Smooth muscle cell (in vitro differentiated cells): ENCODE results near the gene SAMD4A. TPM values are rescaled to one million over a fixed set of nuclear protein-coding genes. Genes with fewer than 3 reads are reported as not detected.

Source experiments
- DNase-seq: peaks from one replicate; lab custom pipeline; 2025; ENCODE audit not compliant: unreplicated experiment; lab: John Stamatoyannopoulos, UW
- H2AFZ ChIP-seq: fragments of 200-600 bp; sonication (generic); 2 replicates; pipeline ENCODE4 v1.6.0; 2016; ENCODE audit warnings: antibody characterized with exemption, low read depth, mild to moderate bottlenecking
- H3F3A ChIP-seq: fragments of 200-600 bp; sonication (generic); 2 replicates; pipeline ENCODE4 v1.6.0; 2017; ENCODE audit warnings: antibody characterized with exemption, low read depth
- H3K27ac ChIP-seq: fragments of 200-600 bp; sonication (generic); 2 replicates; pipeline ENCODE4 v1.5.1; 2016; ENCODE audit warnings: low read depth, mild to moderate bottlenecking
- H3K27me3 ChIP-seq: fragments of 200-600 bp; sonication (generic); 2 replicates; pipeline ENCODE4 v1.6.1; 2016; ENCODE audit warnings: low read depth, mild to moderate bottlenecking
- H3K36me3 ChIP-seq: fragments of 200-600 bp; sonication (generic); 2 replicates; pipeline ENCODE4 v1.5.1; 2016; ENCODE audit warnings: low read depth
- H3K4me1 ChIP-seq: fragments of 200-600 bp; sonication (generic); 2 replicates; pipeline ENCODE4 v1.5.1; 2016; ENCODE audit warnings: low read depth
- H3K4me2 ChIP-seq: fragments of 200-600 bp; sonication (generic); 2 replicates; pipeline ENCODE4 v1.6.0; 2016; ENCODE audit warnings: mild to moderate bottlenecking
- H3K4me3 ChIP-seq: fragments of 200-600 bp; sonication (generic); 2 replicates; pipeline ENCODE4 v1.5.1; 2016; ENCODE audit warnings: mild to moderate bottlenecking
- H3K79me2 ChIP-seq: fragments of 200-600 bp; sonication (generic); 2 replicates; pipeline ENCODE4 v1.6.0; 2016; ENCODE audit warnings: low read depth, mild to moderate bottlenecking
- H3K9ac ChIP-seq: fragments of 200-600 bp; sonication (generic); 2 replicates; pipeline ENCODE4 v1.6.0; 2016; ENCODE audit warnings: low read depth
- H3K9me3 ChIP-seq: fragments of 200-600 bp; sonication (generic); replicated peaks from 2 replicates; pipeline ENCODE4 v1.5.1; 2016; ENCODE audit warnings: low read depth
- H4K20me1 ChIP-seq: fragments of 200-600 bp; sonication (generic); 2 replicates; pipeline ENCODE4 v1.6.0; 2016; ENCODE audit warnings: low read depth
- CTCF ChIP-seq: fragments of 200-600 bp; sonication (generic); IDR thresholded peaks from 2 replicates; pipeline ENCODE4 v1.5.1; 2017; ENCODE audit warnings: borderline replicate concordance, mild to moderate bottlenecking, antibody characterized with exemption; ENCODE audit not compliant: insufficient read depth, poor library complexity, severe bottlenecking
- WGBS: methylation state at CpG from one replicate; pipeline ENCODE4 v1.1.7; 2016; ENCODE audit warnings: low lambda C conversion rate; 5-methylcytosine and 5-hydroxymethylcytosine counted together
- polyA plus RNA-seq: library from polyadenylated mRNA; unstranded; fragments of >200 nt; fragmentation: Nextera tagmentation; extraction: Ambion mirVana; gene quantifications from 2 replicates; pipeline ENCODE4 v1.2.1, GENCODE V29; 2016
- total RNA-seq: library from RNA; depleted of rRNA; stranded (reverse); fragments of >200 nt; gene quantifications from 2 replicates; pipeline ENCODE4 v1.2.3, GENCODE V29; 2014

The SAMD4A gene
- total and polyA plus RNA-seq, 2 experiments from 2014 or later, result 9.2 to 36.7 TPM

GRCh38 chr14:54555651-54556050 is 11.3 kb upstream of the SAMD4A start:
- no peaks in the 10 kb centered on the region for H3K9me3 ChIP-seq
- no peaks in the 10 kb centered on the region for H3F3A ChIP-seq
- no peaks in the 10 kb centered on the region for H4K20me1 ChIP-seq
- H3K9ac ChIP-seq, result no peak overlapping the region
- no peaks in the 10 kb centered on the region for H3K27me3 ChIP-seq
- H3K4me3 ChIP-seq, result no peak overlapping the region
- peak; percentile 23 for TF ChIP-seq CTCF
- WGBS, result 92% methylated on average over 2 of the region's 2 CpGs
- H3K4me2 ChIP-seq, result no peak overlapping the region
- H3K27ac ChIP-seq, result no peak overlapping the region
- DNase-seq, result no peak
- H3K79me2 ChIP-seq, result no peaks in the 10 kb centered on the region
- H2AFZ ChIP-seq, result no peak overlapping the region
- H3K4me1 ChIP-seq, result no peaks in the 10 kb centered on the region
- H3K36me3 ChIP-seq, result no peaks in the 10 kb centered on the region

- Histone ChIP-seq H4K20me1 (no peaks in the 10 kb centered on the region), H3K36me3 (no peaks in the 10 kb centered on the region), H3K27me3 (no peaks in the 10 kb centered on the region), H3K4me3 (no peak overlapping the region), H3K4me1 (no peaks in the 10 kb centered on the region), H3K9me3 (no peaks in the 10 kb centered on the region), H3K9ac (no peak overlapping the region), H3K4me2 (no peak overlapping the region), H3K27ac (no peak overlapping the region), H2AFZ (no peak overlapping the region), H3K79me2 (no peaks in the 10 kb centered on the region), H3F3A (no peaks in the 10 kb centered on the region)
- no peak for DNase-seq
- 87% methylated on average over 9 of the region's 9 CpGs for WGBS
- TF ChIP-seq CTCF, result no peak
Measured at GRCh38 chr14:54556535-54556934, 10.4 kb upstream of the SAMD4A start.

- H3K4me2 ChIP-seq, result peak overlapping the region; percentile 8
- H3K9ac ChIP-seq, result no peak overlapping the region
- peaks cover 7% of the 10 kb centered on the region for H4K20me1 ChIP-seq
- no peaks in the 10 kb centered on the region for H3K36me3 ChIP-seq
- no peaks in the 10 kb centered on the region for H3K27me3 ChIP-seq
- H2AFZ ChIP-seq, result no peak overlapping the region
- H3F3A ChIP-seq, result no peaks in the 10 kb centered on the region
- no peak overlapping the region for H3K4me3 ChIP-seq
- no peaks in the 10 kb centered on the region for H3K4me1 ChIP-seq
- TF ChIP-seq CTCF, result no peak
- no peaks in the 10 kb centered on the region for H3K9me3 ChIP-seq
- peak overlapping the region; percentile 76 for H3K27ac ChIP-seq
- 35% methylated on average over 5 of the region's 5 CpGs for WGBS
- peaks cover 2% of the 10 kb centered on the region for H3K79me2 ChIP-seq
- no peak for DNase-seq
Measured at GRCh38 chr14:54562334-54562733, 4.6 kb upstream of the SAMD4A start.

DNA sequence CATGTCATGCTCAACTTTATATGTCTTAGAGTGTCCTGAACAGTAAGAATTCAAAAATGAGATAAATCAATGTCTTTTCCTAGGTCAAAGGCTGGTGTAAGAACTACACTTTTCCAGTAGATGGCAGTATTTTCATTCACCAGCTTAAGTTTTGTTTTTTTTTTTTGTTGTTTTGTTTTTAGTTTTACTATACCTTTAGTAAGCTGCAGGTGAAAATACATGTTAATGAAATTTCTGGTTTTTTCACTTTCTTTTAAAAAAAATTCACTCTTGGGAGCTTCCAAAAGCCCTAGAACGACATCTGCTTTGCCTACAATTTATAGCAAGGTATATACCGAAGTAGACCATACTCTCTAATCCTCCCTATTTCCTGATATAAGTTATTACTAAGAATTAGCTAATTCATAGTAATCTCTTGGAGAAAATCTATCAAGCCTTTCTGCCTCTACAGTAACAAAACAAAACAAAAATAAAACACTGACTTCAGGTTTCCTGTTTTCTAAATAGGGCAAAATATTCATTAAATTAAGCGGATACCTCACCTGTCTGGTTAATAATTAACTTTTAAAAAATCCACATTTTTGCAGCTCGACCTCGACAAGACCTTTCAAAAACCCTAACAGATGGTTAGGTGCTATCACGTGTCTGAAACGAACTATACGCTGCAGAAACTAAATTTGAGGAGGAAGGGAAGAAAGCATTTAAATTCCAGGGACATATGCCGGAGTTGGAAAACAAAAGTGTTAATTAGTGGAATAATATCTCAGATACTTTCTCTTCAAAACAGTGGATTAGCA is 2.7 kb upstream of the SAMD4A start:
- H2AFZ ChIP-seq, result no peak overlapping the region

More for the DNA sequence above, 2.7 kb upstream of the SAMD4A start:
- DNase-seq, result no peak
- TF ChIP-seq CTCF, result peak; percentile 86
- Histone ChIP-seq H3K27me3 (no peaks in the 10 kb centered on the region), H3K27ac (peak overlapping the region; percentile 93), H3K4me2 (peak overlapping the region; percentile 87), H3K9me3 (no peaks in the 10 kb centered on the region), H3K4me1 (peaks cover 3% of the 10 kb centered on the region), H3K79me2 (peaks cover 19% of the 10 kb centered on the region), H3K36me3 (no peaks in the 10 kb centered on the region), H4K20me1 (peaks cover 24% of the 10 kb centered on the region), H3F3A (peaks cover 3% of the 10 kb centered on the region), H3K4me3 (peak overlapping the region; percentile 87), H3K9ac (peak overlapping the region; percentile 92)
- 17% methylated on average over 9 of the region's 9 CpGs for WGBS
